SK-N-MC (cell line): ENCODE data around the gene ZNF324.
"Not testable (repeated sequence)": the region's sequence is repeated elsewhere in the genome, so short reads cannot be mapped to it uniquely, and the experiment has no call there.

Experiments used
- DNase-seq: peaks from one replicate; pipeline ENCODE4 v3.0.0-alpha.2; 2011; ENCODE audit warnings: low read depth, low spot score
- H3K27ac ChIP-seq: fragments of 200-600 bp; sonication (generic); 2 replicates; pipeline ENCODE4 v1.5.1; 2016; ENCODE audit warnings: mixed run types
- H3K36me3 ChIP-seq: fragments of 200-600 bp; sonication (generic); 2 replicates; pipeline ENCODE4 v1.6.1; 2017; ENCODE audit warnings: antibody characterized with exemption, low read length, mixed read lengths; ENCODE audit not compliant: insufficient read depth
- H3K4me3 ChIP-seq: fragments of 200-600 bp; sonication (generic); 2 replicates; pipeline ENCODE4 v1.5.1; 2016
- H3K9ac ChIP-seq: fragments of 200-600 bp; sonication (generic); 2 replicates; pipeline ENCODE4 v1.8.0; 2017; ENCODE audit warnings: mixed run types, mixed read lengths; ENCODE audit not compliant: insufficient read length
- H3K9me3 ChIP-seq: fragments of 200-600 bp; sonication (generic); 2 replicates; pipeline ENCODE4 v1.6.1; 2017; ENCODE audit warnings: low read depth, mild to moderate bottlenecking, antibody characterized with exemption, low read length, moderate library complexity, mixed read lengths
- EZH2 ChIP-seq: fragments of 200-600 bp; sonication (generic); IDR thresholded peaks from one replicate; pipeline ENCODE4 v1.6.1; 2017; ENCODE audit warnings: antibody characterized with exemption
- FOXP2 ChIP-seq: optimal IDR thresholded peaks from 2 replicates; pipeline ENCODE3; 2011; ENCODE audit warnings: mild to moderate bottlenecking, moderate library complexity; ENCODE audit not compliant: insufficient read depth; ENCODE audit errors: extremely low read length, control extremely low read depth
- POLR2AphosphoS5 ChIP-seq: IDR thresholded peaks from 2 replicates; pipeline ENCODE4 v1.6.1; 2012; ENCODE audit warnings: mild to moderate bottlenecking, low read depth, low read length, borderline replicate concordance

The ZNF324 gene

GRCh38 chr19:58491393-58491792 lies 24.5 kb downstream of the ZNF324 start:
- H3K27ac ChIP-seq: no peak overlapping the region
- H3K9me3 ChIP-seq: no peaks in the 10 kb centered on the region
- no peaks in the 10 kb centered on the region for H3K36me3 ChIP-seq
- no peak overlapping the region for H3K4me3 ChIP-seq
- DNase-seq: no peak
- TF ChIP-seq FOXP2: no peak
- no peak for TF ChIP-seq POLR2AphosphoS5
- no peak for TF ChIP-seq EZH2
- no peak overlapping the region for H3K9ac ChIP-seq

- H3K9me3 ChIP-seq: no peaks in the 10 kb centered on the region
- no peak overlapping the region for H3K27ac ChIP-seq
- H3K4me3 ChIP-seq: no peak overlapping the region
- H3K9ac ChIP-seq: no peak overlapping the region
- no peak for TF ChIP-seq POLR2AphosphoS5
- no peak for TF ChIP-seq EZH2
- TF ChIP-seq FOXP2: no peak
- no peak for DNase-seq
- no peaks in the 10 kb centered on the region for H3K36me3 ChIP-seq
Observed at GRCh38 chr19:58492265-58492664, 25.4 kb downstream of the ZNF324 start.

DNA sequence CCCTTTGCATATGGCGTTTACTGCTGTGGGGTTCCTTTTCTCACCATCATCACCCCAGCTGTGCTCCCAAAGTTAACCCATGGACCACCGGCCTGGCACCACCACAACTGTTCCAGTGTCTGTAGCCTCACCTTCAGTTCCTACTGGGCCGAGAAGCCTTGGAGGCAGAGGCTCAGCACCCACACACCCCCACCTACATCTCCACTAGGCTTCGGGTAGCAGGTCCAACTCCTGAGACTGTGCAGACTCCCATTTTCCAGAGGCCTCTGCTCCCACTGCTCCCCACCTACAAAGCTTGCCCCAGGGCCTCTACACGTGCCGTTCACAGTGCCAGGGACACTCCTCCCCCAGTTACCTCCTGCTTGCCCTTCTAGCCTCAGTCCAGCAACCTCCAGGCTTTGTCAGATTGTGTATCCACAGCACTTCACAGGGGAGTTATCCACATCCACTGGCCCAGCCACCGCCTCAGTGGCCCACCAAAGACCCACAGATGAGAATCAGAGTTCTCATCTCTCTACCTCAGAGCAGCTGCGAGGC lies 30.8 kb downstream of the ZNF324 start:
- no peaks in the 10 kb centered on the region for H3K36me3 ChIP-seq
- H3K9me3 ChIP-seq: no peaks in the 10 kb centered on the region
- TF ChIP-seq EZH2: no peak
- H3K27ac ChIP-seq: no peak overlapping the region
- peak overlapping the region; percentile 81 for H3K4me3 ChIP-seq
- DNase-seq: no peak
- H3K9ac ChIP-seq: peak overlapping the region; percentile 79

DNA sequence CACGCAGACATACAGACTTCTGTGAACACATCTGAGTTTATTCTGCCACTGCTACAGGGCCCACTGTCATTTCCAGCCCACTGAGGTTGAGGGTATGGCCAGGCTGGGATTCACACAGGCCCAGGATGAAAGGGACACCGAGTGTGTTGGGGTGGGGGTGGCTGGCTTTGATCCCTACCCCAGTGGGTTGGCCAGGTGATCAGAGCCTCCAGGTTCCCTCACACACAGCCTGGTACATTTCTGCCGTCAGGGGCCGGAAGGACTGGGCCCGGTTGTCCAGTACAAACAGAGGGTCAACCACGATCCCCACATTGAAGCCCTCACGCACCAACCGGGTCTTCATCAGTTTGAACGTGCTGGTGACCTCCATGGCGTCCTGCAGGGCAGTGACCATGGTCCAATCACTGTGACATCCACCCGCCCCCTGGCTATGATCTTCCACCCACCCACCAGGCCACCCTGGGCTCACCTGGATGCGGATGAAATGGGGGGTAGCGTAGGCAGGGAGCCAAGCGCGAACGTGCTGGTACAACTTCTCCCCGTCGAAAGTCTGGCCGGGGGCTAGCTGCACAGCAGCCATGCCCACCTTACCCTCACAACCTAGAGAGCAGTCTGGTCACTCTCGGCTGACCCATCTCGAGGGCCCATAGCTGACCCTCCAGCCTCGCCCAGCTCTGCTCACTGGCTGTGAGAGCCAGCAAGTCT lies 31.6 kb downstream of the ZNF324 start:
- peak overlapping the region; percentile 79 for H3K9ac ChIP-seq
- H3K27ac ChIP-seq: no peak overlapping the region
- no peaks in the 10 kb centered on the region for H3K36me3 ChIP-seq
- no peak for DNase-seq
- H3K4me3 ChIP-seq: peak overlapping the region; percentile 81
- H3K9me3 ChIP-seq: no peaks in the 10 kb centered on the region
- no peak for TF ChIP-seq POLR2AphosphoS5
- no peak for TF ChIP-seq EZH2
- no peak for TF ChIP-seq FOXP2

DNA sequence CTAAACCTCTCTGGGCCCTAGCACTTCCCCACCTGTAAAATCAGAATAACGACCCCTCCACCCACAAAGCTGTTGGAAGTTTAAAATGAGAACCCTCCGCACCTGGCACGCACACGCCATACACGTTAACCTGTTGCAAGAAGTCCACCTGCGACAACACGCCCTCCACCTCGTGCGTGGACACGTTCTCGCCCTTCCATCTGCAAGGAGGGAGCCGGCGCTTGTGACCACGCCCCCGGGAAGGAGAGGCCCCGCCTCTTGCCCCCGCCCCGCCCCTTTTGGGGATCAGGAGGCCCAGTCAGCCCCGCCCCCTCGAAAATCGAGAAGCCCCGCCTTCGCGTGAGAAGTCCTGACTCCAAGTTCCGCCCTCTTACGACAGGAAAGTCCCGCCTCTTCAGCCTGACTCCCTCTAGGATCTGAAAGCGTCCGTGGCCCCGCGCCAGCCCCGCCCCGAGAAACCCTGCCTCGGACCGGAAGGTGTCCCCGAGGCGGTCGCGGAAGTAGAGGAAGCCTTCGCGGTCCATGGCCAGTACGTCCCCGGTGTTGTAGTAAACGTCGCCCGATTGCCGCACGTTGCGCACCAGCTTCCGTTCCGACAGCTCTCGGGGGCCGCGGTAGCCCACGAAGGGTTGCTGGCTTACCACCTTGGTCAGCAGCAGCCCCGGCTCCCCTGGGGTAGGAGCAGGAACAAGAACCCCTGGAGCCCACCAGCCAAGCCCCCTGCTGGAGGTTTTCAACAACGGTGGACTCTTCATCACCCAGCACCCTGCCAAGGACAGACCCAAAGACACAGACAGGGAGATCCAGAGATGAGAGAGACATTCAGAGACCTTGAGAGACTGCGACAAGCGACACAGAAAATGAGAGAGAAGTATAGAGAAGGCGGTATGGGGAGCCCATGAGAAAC lies 32.4 kb downstream of the ZNF324 start:
- Histone ChIP-seq H3K9me3 (no peaks in the 10 kb centered on the region), H3K9ac (peak overlapping the region; percentile 85), H3K4me3 (peak overlapping the region; percentile 81), H3K36me3 (no peaks in the 10 kb centered on the region), H3K27ac (peak overlapping the region; percentile 83)
- DNase-seq: peak; percentile 89
- peak; percentile 70 for TF ChIP-seq POLR2AphosphoS5
- TF ChIP-seq FOXP2: peak; percentile 95
- TF ChIP-seq EZH2: no peak

- TF ChIP-seq EZH2 (no peak), POLR2AphosphoS5 (peak; percentile 6; the same call in 1 of the 2 replicates)
- Histone ChIP-seq H3K4me3 (no peak overlapping the region), H3K36me3 (no peaks in the 10 kb centered on the region), H3K9me3 (no peaks in the 10 kb centered on the region), H3K9ac (no peak overlapping the region), H3K27ac (no peak overlapping the region)
- DNase-seq: no peak
Observed at GRCh38 chr19:58500242-58500641, 33.4 kb downstream of the ZNF324 start.

DNA sequence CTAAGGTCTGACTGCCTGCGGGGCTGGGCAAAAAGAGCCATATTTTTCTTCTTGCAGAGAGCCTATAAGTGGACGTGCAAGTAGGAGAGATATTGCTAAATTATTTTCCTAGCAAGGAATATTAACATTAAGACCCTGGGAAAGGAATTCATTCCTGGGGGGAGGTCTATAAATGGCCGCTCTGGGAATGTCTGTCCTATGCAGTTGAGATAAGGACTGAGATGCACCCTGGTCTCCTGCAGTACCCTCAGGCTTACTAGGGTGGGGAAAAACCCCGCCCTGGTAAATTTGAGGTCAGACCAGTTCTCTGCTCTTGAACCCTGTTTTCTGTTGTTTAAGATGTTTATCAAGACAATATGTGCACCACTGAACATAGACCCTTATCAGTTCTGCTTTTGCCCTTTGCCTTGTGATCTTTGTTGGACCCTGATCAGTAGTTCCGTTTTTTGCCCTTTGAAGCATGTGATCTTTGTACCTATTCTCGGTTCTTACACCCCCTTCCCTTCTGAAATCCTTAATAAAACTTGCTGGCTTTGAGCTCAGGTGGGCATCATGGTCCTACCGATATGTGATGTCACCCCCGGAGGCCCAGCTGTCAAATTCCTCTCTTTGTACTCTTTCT lies 40.8 kb downstream of the ZNF324 start:
- H3K27ac ChIP-seq, H3K9ac ChIP-seq, H3K9me3 ChIP-seq, H3K4me3 ChIP-seq, DNase-seq, H3K36me3 ChIP-seq: not testable (repeated sequence)

DNA sequence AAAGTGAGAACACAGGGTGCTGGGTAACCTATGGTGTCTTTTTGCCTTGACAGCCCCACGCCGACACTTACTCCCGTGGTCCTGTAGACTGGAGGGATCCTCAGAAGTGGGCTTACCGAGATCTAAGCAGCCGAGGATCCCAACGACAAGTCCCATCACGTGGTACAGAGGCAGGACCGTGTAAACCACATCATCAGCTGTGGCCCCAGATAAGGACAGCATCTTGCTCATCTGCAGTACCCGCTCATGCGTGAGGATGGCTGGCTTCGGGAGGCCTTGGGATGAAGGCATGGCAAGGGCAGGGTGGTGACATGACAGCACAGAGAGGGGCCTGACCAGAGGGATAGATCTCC lies 42.8 kb downstream of the ZNF324 start:
- Histone ChIP-seq H3K9me3 (no peaks in the 10 kb centered on the region), H3K9ac (no peak overlapping the region), H3K4me3 (no peak overlapping the region), H3K36me3 (no peaks in the 10 kb centered on the region), H3K27ac (no peak overlapping the region)
- TF ChIP-seq EZH2 (no peak), FOXP2 (no peak), POLR2AphosphoS5 (no peak)
- no peak for DNase-seq
